Ascending aorta (tissue), 2 donors: ENCODE measurements around the gene MAS1L. TPM values are rescaled to one million over a fixed set of nuclear protein-coding genes. Genes with fewer than 3 reads are reported as not detected.

Source experiments
- DNase-seq, 2 donors: peaks; one replicate each; pipeline ENCODE4 v3.0.0-alpha.2; 2019; ENCODE audit warnings: low spot score in 2 of 2
- H3K27ac ChIP-seq, 2 donors: fragments of 200-600 bp; sonication (generic); one replicate each; pipeline ENCODE4 v1.5.1; 2016 to 2017; ENCODE audit warnings: mild to moderate bottlenecking in 1 of 2
- H3K27me3 ChIP-seq: fragments of 200-600 bp; sonication (generic); one replicate; pipeline ENCODE4 v1.5.1; 2017
- H3K36me3 ChIP-seq, 2 donors: fragments of 200-600 bp; sonication (generic); one replicate each; pipeline ENCODE4 v1.5.1; 2016
- H3K4me1 ChIP-seq, 2 donors: fragments of 200-600 bp; sonication (generic); one replicate each; pipeline ENCODE4 v1.5.1; 2016 to 2017; ENCODE audit warnings: mild to moderate bottlenecking in 1 of 2
- H3K4me3 ChIP-seq, 2 donors: fragments of 200-600 bp; sonication (generic); one replicate each; pipeline ENCODE4 v1.5.1; 2016 to 2017; ENCODE audit warnings: mild to moderate bottlenecking in 1 of 2
- H3K9me3 ChIP-seq, 2 donors: fragments of 200-600 bp; sonication (generic); one replicate each; pipeline ENCODE4 v1.5.1; 2016
- intact Hi-C: fragments of 100-400 bp; cut with DNase I; formaldehyde crosslinking; loops from one replicate; pipeline ENCODE4 v1.15.1; 2023
- total RNA-seq: library from RNA; depleted of rRNA; stranded (reverse); fragments of >200 nt; gene quantifications from one replicate; pipeline ENCODE4 v1.1.0, GENCODE V29; 2016
- TF ChIP-seq, protein P1 (sequence below), 3 experiments: fragments of 200-600 bp in 2 of 3; fragments of 450-650 bp in 1 of 3; sonication (generic) in 2 of 3; IDR thresholded peaks; one replicate each; pipeline ENCODE4 v1.5.1; 2016 to 2019; ENCODE audit warnings: antibody characterized with exemption in 3 of 3, mild to moderate bottlenecking in 1 of 3, moderate library complexity in 1 of 3

The MAS1L gene
- total RNA-seq, 1 donor from 2014 or later = not detected

DNA sequence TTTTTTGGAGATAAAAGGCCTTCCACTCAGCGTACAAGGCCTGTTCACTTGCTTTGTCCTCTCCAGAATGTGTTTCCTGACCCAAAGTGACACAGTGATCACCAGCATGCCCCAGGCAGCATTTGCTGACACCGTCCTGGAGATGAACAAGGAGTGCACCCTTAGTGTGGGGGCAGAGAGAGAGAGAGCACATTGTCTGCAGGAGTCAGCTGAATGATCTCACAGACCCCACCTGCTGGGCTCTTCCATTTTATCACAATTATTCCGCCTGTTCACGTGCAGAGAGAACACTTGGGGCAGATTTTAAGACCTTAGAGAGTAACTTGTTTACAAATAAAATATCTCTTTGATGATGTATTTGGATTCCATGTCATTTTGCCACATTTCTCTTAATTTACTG lies 22.4 kb upstream of the MAS1L start:
- intact Hi-C loops = no loop called here
- Histone ChIP-seq H3K27me3 (no peaks in the 10 kb centered on the region), H3K27ac (no peak overlapping the region), H3K4me1 (no peaks in the 10 kb centered on the region), H3K9me3 (no peaks in the 10 kb centered on the region), H3K4me3 (no peak overlapping the region), H3K36me3 (no peaks in the 10 kb centered on the region)
- TF ChIP-seq, protein P1, sequence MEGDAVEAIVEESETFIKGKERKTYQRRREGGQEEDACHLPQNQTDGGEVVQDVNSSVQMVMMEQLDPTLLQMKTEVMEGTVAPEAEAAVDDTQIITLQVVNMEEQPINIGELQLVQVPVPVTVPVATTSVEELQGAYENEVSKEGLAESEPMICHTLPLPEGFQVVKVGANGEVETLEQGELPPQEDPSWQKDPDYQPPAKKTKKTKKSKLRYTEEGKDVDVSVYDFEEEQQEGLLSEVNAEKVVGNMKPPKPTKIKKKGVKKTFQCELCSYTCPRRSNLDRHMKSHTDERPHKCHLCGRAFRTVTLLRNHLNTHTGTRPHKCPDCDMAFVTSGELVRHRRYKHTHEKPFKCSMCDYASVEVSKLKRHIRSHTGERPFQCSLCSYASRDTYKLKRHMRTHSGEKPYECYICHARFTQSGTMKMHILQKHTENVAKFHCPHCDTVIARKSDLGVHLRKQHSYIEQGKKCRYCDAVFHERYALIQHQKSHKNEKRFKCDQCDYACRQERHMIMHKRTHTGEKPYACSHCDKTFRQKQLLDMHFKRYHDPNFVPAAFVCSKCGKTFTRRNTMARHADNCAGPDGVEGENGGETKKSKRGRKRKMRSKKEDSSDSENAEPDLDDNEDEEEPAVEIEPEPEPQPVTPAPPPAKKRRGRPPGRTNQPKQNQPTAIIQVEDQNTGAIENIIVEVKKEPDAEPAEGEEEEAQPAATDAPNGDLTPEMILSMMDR (IDR thresholded peaks at IDR 0.05) = no peak
- DNase-seq = no peak

DNA sequence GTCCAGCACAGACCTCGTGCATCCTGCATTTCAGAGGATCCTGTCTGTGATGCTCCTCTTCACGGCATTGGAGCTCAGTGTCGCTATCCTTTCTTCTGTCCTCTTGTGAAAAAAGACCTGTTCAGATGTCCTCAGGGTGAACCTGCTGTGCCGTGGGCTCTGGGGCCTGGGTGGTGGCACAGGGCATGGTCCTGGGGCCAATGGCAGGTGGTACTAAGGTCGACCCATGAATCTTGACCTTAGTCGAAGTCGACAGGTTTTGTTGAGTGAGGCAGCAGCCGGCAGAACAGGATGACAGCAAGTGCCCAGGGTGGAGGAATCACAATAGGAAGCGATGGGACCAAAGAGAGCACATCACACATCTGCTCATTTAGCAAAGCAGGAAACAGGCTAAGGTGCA lies 22.0 kb upstream of the MAS1L start:
- TF ChIP-seq, protein P1 (IDR thresholded peaks at IDR 0.05) = no peak
- Histone ChIP-seq H3K9me3 (no peaks in the 10 kb centered on the region), H3K4me1 (no peaks in the 10 kb centered on the region), H3K27ac (no peak overlapping the region), H3K27me3 (no peaks in the 10 kb centered on the region), H3K36me3 (no peaks in the 10 kb centered on the region), H3K4me3 (no peak overlapping the region)
- intact Hi-C loops = no loop called here
- DNase-seq = no peak

DNA sequence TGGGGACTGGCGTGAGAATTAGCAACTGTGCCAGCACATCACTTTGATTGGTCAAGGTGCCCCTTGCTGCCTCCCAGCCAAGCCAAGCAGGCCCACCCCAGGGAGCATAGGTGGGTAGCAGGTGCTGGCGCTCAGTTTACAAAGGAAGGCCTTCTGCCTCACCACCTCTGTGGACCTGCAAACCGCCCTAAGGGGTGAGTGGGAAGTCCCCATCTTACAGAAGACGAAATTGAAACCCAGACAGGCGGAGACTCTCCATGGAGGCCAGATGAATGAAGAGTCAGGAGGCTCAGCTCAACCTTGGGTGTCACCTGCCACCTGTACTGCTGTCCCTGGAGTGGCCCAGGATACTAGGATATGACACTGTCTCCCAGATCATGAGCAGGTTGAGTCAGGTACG lies 21.5 kb upstream of the MAS1L start:
- H3K4me1 ChIP-seq = no peaks in the 10 kb centered on the region
- intact Hi-C loops = no loop called here
- TF ChIP-seq, protein P1 (IDR thresholded peaks at IDR 0.05) = no peak
- DNase-seq = no peak
- no peaks in the 10 kb centered on the region for H3K36me3 ChIP-seq
- no peaks in the 10 kb centered on the region for H3K9me3 ChIP-seq
- H3K27ac ChIP-seq = no peak overlapping the region
- no peaks in the 10 kb centered on the region for H3K27me3 ChIP-seq
- no peak overlapping the region for H3K4me3 ChIP-seq

DNA sequence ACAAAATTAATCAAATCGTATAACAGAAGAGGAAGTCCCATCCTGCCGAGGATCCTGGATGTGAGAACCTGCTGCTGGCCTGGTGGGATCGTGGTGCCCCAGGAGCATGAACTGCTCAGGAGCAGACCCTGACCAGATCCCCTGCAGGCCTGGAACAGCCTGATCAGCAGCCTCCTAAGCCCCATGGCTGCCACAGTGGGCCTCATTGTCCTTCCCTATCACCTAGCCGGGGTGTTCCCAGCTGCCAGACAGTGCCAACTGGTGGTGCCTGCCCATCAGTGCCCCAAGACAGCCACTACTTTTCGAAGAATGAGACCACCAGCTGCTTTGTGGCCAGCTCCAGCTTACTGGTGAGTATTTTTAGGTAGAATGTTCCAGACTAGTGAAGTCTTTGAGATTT lies 19.6 kb upstream of the MAS1L start:
- H3K4me1 ChIP-seq = no peaks in the 10 kb centered on the region
- TF ChIP-seq, protein P1 (IDR thresholded peaks at IDR 0.05) = no peak
- H3K27ac ChIP-seq = no peak overlapping the region
- no peaks in the 10 kb centered on the region for H3K9me3 ChIP-seq
- no peak overlapping the region for H3K4me3 ChIP-seq
- H3K27me3 ChIP-seq = no peaks in the 10 kb centered on the region
- no peak for DNase-seq
- H3K36me3 ChIP-seq = no peaks in the 10 kb centered on the region
- intact Hi-C loops = no loop called here

DNA sequence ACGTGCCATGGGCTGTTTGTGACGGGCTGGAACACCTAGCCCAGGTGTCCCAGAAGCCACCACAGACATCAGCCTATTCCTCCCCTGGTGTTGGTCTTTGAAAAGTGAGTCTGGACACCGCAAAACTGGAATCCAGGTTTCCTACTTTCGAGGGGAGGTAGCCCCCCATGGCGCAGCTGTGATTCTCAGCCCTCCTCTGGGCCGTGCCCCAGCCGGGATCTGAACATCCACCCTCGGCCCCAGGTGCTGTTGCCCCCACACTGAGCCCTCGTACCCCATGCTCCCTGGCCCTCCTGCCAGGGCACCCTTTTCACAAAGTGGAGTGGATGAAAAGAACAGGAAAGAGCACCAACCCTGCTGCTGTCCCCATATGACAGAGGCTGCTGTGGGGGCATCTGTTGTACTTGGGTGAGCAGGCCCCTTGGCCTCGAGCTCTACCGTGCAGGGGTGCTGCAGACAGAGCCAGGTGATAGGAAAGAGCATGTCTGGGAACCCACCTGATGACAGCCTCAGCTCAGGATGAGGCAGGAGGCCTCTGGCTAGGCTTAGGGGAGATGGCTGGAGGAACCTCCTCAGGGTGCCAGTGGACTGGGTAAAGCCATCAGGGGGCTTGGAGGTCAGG lies 18.8 kb upstream of the MAS1L start:
- H3K27ac ChIP-seq = no peak overlapping the region
- TF ChIP-seq, protein P1 (IDR thresholded peaks at IDR 0.05) = no peak
- H3K36me3 ChIP-seq = no peaks in the 10 kb centered on the region
- no peak overlapping the region for H3K4me3 ChIP-seq
- H3K27me3 ChIP-seq = no peaks in the 10 kb centered on the region
- DNase-seq = no peak
- intact Hi-C loops = no loop called here
- H3K4me1 ChIP-seq = no peaks in the 10 kb centered on the region
- H3K9me3 ChIP-seq = no peaks in the 10 kb centered on the region

DNA sequence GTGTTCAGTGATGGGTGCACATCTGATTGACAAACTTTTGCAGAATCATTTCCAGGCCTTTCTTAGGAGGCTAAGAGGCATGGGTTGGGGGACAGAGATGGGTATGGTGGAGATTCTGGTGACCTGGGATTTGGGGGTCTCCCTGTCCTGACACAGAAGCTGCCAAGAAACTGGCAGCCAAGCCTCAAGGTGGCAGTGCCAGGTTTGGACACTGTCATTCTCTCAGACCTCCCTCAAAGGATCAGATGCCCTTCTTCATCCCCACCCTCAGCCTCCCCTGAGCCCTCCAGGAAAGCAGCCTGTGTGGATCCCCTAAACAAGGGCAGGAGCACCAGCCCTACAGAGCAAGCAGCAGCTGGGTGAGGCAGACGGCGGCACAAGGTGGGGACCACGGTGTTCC lies 18.1 kb upstream of the MAS1L start:
- H3K27ac ChIP-seq = no peak overlapping the region
- no peaks in the 10 kb centered on the region for H3K9me3 ChIP-seq
- no peak overlapping the region for H3K4me3 ChIP-seq
- DNase-seq = no peak
- no peaks in the 10 kb centered on the region for H3K36me3 ChIP-seq
- intact Hi-C loops = no loop called here
- no peaks in the 10 kb centered on the region for H3K27me3 ChIP-seq
- TF ChIP-seq, protein P1 (IDR thresholded peaks at IDR 0.05) = no peak
- H3K4me1 ChIP-seq = no peaks in the 10 kb centered on the region
